SK-N-MC (cell line): ENCODE data around the gene C1orf198.

Experiments used
- EZH2 ChIP-seq: fragments of 200-600 bp; sonication (generic); IDR thresholded peaks from one replicate; pipeline ENCODE4 v1.6.1; 2017; ENCODE audit warnings: antibody characterized with exemption
- FOXP2 ChIP-seq: optimal IDR thresholded peaks from 2 replicates; pipeline ENCODE3; 2011; ENCODE audit warnings: mild to moderate bottlenecking, moderate library complexity; ENCODE audit not compliant: insufficient read depth; ENCODE audit errors: extremely low read length, control extremely low read depth
- POLR2AphosphoS5 ChIP-seq: IDR thresholded peaks from 2 replicates; pipeline ENCODE4 v1.6.1; 2012; ENCODE audit warnings: mild to moderate bottlenecking, low read depth, low read length, borderline replicate concordance

- TF ChIP-seq EZH2 (no peak), POLR2AphosphoS5 (no peak), FOXP2 (no peak)
Observed at GRCh38 chr1:230905733-230906132, 37.4 kb upstream of the C1orf198 start.
